H1 (cell line): ENCODE measurements around the gene RTCA. TPM values are rescaled to one million over a fixed set of nuclear protein-coding genes. Genes with fewer than 3 reads are reported as not detected.

Source experiments
- CTCF ChIA-PET: fragments of 300-600 bp; sonication (Branson Sonifier 250); formaldehyde crosslinking; loops from one replicate; lab custom pipeline; 2021; ENCODE audit not compliant: partially characterized antibody; lab: Charles Lee
- POLR2A ChIA-PET: fragments of 300-600 bp; sonication (Branson Sonifier 250); formaldehyde crosslinking; loops from one replicate; lab custom pipeline; 2021; ENCODE audit warnings: inconsistent platforms; ENCODE audit not compliant: partially characterized antibody; lab: Charles Lee
- DNase-seq, 2 experiments: peaks; one replicate each; pipeline versions ENCODE4 v3.0.0 to v3.0.0-alpha.2; 2010 to 2022; ENCODE audit warnings: low spot score in 2 of 2, low read depth in 1 of 2, mixed read lengths in 1 of 2
- FAIRE-seq: peaks from 2 replicates; lab custom pipeline; 2011; peaks lifted over from hg19 to GRCh38; lab: Jason Lieb, UNC
- H2AFZ ChIP-seq: 2 replicates; pipeline ENCODE4 v1.8.1; 2012; ENCODE audit warnings: low read length, inconsistent platforms
- H2AK5ac ChIP-seq: 2 replicates; pipeline ENCODE4 v1.6.1; 2013; ENCODE audit warnings: low read depth, low read length
- H2BK120ac ChIP-seq: replicated peaks from 2 replicates; pipeline ENCODE3; 2013; ENCODE audit warnings: low read depth, low read length, inconsistent platforms
- H2BK12ac ChIP-seq: 2 replicates; pipeline ENCODE4 v1.6.1; 2013; ENCODE audit warnings: low read depth, low read length
- H2BK15ac ChIP-seq: 2 replicates; pipeline ENCODE4 v1.6.1; 2013; ENCODE audit warnings: low read length
- H2BK20ac ChIP-seq: 2 replicates; pipeline ENCODE4 v1.6.1; 2013; ENCODE audit warnings: low read length
- H2BK5ac ChIP-seq: 2 replicates; pipeline ENCODE4 v1.6.1; 2013; ENCODE audit warnings: low read depth, low read length
- H3K14ac ChIP-seq: 2 replicates; pipeline ENCODE4 v1.6.1; 2013; ENCODE audit warnings: inconsistent platforms; ENCODE audit not compliant: insufficient read length
- H3K18ac ChIP-seq: 2 replicates; pipeline ENCODE4 v1.6.1; 2013; ENCODE audit warnings: low read length; ENCODE audit errors: extremely low read depth
- H3K23ac ChIP-seq: 2 replicates; pipeline ENCODE4 v1.6.1; 2013; ENCODE audit warnings: inconsistent platforms; ENCODE audit not compliant: insufficient read length
- H3K23me2 ChIP-seq: 2 replicates; pipeline ENCODE4 v1.6.1; 2013; ENCODE audit warnings: low read depth, low read length
- H3K27ac ChIP-seq: 2 replicates; pipeline ENCODE4 v1.6.1; 2011; ENCODE audit warnings: low read depth, low read length, inconsistent platforms
- H3K27me3 ChIP-seq, 4 experiments: replicated peaks in 1 of 4; 1 replicate in 1 of 4; 2 replicates in 3 of 4; pipeline versions ENCODE4 v1.6.1 to v1.8.1; 2011 to 2013; ENCODE audit warnings: low read length in 3 of 4, mild to moderate bottlenecking in 3 of 4, inconsistent platforms in 2 of 4, mixed read lengths in 2 of 4, moderate library complexity in 1 of 4; ENCODE audit not compliant: control insufficient read depth in 3 of 4, insufficient read depth in 3 of 4; ENCODE audit errors: extremely low read depth in 1 of 4
- H3K36me3 ChIP-seq, 4 experiments: 2 replicates each; pipeline versions ENCODE4 v1.6.1 to v1.8.1; 2011 to 2013; ENCODE audit warnings: mild to moderate bottlenecking in 4 of 4, low read length in 3 of 4, moderate library complexity in 2 of 4, control low read depth in 1 of 4, inconsistent platforms in 1 of 4; ENCODE audit not compliant: insufficient read depth in 4 of 4, control insufficient read depth in 2 of 4
- H3K4ac ChIP-seq: replicated peaks from 2 replicates; pipeline ENCODE3; 2013; ENCODE audit warnings: low read length, low read depth, mixed read lengths, inconsistent platforms; ENCODE audit not compliant: insufficient read length
- H3K4me1 ChIP-seq, 4 experiments: replicated peaks in 1 of 4; 1 replicate in 1 of 4; 2 replicates in 3 of 4; pipeline versions ENCODE4 v1.6.1 to v1.8.1; 2011 to 2013; ENCODE audit warnings: low read length in 3 of 4, inconsistent platforms in 2 of 4, mixed read lengths in 1 of 4; ENCODE audit not compliant: insufficient read depth in 4 of 4, control insufficient read depth in 3 of 4
- H3K4me2 ChIP-seq, 2 experiments: 2 replicates each; pipeline versions ENCODE4 v1.6.1 to v1.8.1; 2011 to 2013; ENCODE audit warnings: low read depth in 2 of 2, low read length in 2 of 2, control low read depth in 1 of 2, inconsistent platforms in 1 of 2, mild to moderate bottlenecking in 1 of 2; ENCODE audit not compliant: insufficient read depth in 1 of 2
- H3K4me3 ChIP-seq, 4 experiments: fragments of 200-600, 300-600 bp in 1 of 4; sonication (generic), shearing (Covaris generic), sonication (Bioruptor Twin) in 1 of 4; 2 replicates each; pipeline versions ENCODE4 v1.5.1 to v1.8.1; 2011 to 2016; ENCODE audit warnings: low read length in 4 of 4, low read depth in 3 of 4, control low read depth in 2 of 4, inconsistent platforms in 2 of 4, mild to moderate bottlenecking in 2 of 4, mixed read lengths in 1 of 4, moderate library complexity in 1 of 4; ENCODE audit not compliant: insufficient read depth in 2 of 4; ENCODE audit errors: extremely low read depth in 1 of 4
- H3K56ac ChIP-seq: replicated peaks from 2 replicates; pipeline ENCODE3; 2013; ENCODE audit warnings: low read depth, mild to moderate bottlenecking, mixed read lengths, low read length, inconsistent platforms; ENCODE audit not compliant: insufficient read length
- H3K79me1 ChIP-seq: 2 replicates; pipeline ENCODE4 v1.6.1; 2013; ENCODE audit warnings: low read depth, low read length, control low read depth
- H3K79me2 ChIP-seq, 2 experiments: 2 replicates each; pipeline versions ENCODE4 v1.6.1 to v1.8.1; 2012 to 2013; ENCODE audit warnings: low read length in 2 of 2, mild to moderate bottlenecking in 2 of 2, inconsistent platforms in 1 of 2; ENCODE audit not compliant: insufficient read depth in 2 of 2, control insufficient read depth in 1 of 2
- H3K9ac ChIP-seq, 4 experiments: replicated peaks in 1 of 4; 1 replicate in 1 of 4; 2 replicates in 3 of 4; pipeline versions ENCODE4 v1.6.1 to v1.8.1; 2011 to 2013; ENCODE audit warnings: low read depth in 3 of 4, low read length in 3 of 4, control low read depth in 2 of 4, mild to moderate bottlenecking in 2 of 4, moderate library complexity in 2 of 4, inconsistent platforms in 1 of 4; ENCODE audit errors: extremely low read depth in 1 of 4
- H3K9me3 ChIP-seq, 2 experiments: 2 replicates each; pipeline versions ENCODE4 v1.6.1 to v1.8.1; 2012 to 2013; ENCODE audit warnings: mild to moderate bottlenecking in 2 of 2, moderate library complexity in 2 of 2, control low read depth in 1 of 2, inconsistent platforms in 1 of 2, low read depth in 1 of 2, low read length in 1 of 2, mixed read lengths in 1 of 2; ENCODE audit not compliant: insufficient read depth in 2 of 2
- H4K20me1 ChIP-seq, 2 experiments: replicated peaks in 1 of 2; 2 replicates each; pipeline versions ENCODE3 to v1.8.1; 2011 to 2013; ENCODE audit warnings: inconsistent platforms in 2 of 2, low read length in 2 of 2, mild to moderate bottlenecking in 1 of 2; ENCODE audit not compliant: insufficient read depth in 2 of 2, control insufficient read depth in 1 of 2
- H4K5ac ChIP-seq: 2 replicates; pipeline ENCODE4 v1.6.1; 2013; ENCODE audit warnings: low read length, low read depth, mixed read lengths, inconsistent platforms; ENCODE audit not compliant: insufficient read length
- H4K8ac ChIP-seq: 2 replicates; pipeline ENCODE4 v1.8.0; 2013; ENCODE audit warnings: mild to moderate bottlenecking, moderate library complexity, low read length, inconsistent platforms; ENCODE audit not compliant: insufficient read depth; ENCODE audit errors: extremely low read depth
- H4K91ac ChIP-seq: replicated peaks from 2 replicates; pipeline ENCODE3; 2013; ENCODE audit warnings: low read length, mixed read lengths, inconsistent platforms; ENCODE audit not compliant: insufficient read length
- BRCA1 ChIP-seq: IDR thresholded peaks from 2 replicates; pipeline ENCODE4 v1.6.1; 2012; ENCODE audit warnings: low read depth, low read length, improper control_type of control experiment
- FOSL1 ChIP-seq: IDR thresholded peaks from 2 replicates; pipeline ENCODE4 v1.6.1; 2011; ENCODE audit warnings: mild to moderate bottlenecking, low read depth, low read length, moderate library complexity; ENCODE audit not compliant: insufficient read depth
- KDM1A ChIP-seq: fragments of 200-600, 300-600 bp; sonication (generic); IDR thresholded peaks from 2 replicates; pipeline ENCODE4 v1.7.1; 2016; ENCODE audit warnings: mild to moderate bottlenecking, low read length, borderline replicate concordance
- KDM5A ChIP-seq: fragments of 200-600 bp; IDR thresholded peaks from 2 replicates; pipeline ENCODE4 v1.7.1; 2012; ENCODE audit warnings: mild to moderate bottlenecking, low read length, inconsistent platforms, mixed read lengths
- RNF2 ChIP-seq: fragments of 200-900, 300-1000 bp; sonication (generic); IDR thresholded peaks from 2 replicates; pipeline ENCODE4 v1.7.1; 2016; ENCODE audit warnings: borderline replicate concordance, low read depth, mild to moderate bottlenecking, antibody characterized with exemption, low read length; ENCODE audit not compliant: poor library complexity, severe bottlenecking; ENCODE audit errors: missing control alignments
- SRF ChIP-seq: IDR thresholded peaks from 2 replicates; pipeline ENCODE4 v1.6.1; 2011; ENCODE audit warnings: mild to moderate bottlenecking, low read depth, low read length, moderate library complexity
- polyA plus RNA-seq, 7 experiments: library from polyadenylated mRNA; depleted of rRNA in 3 of 7; stranded (reverse) in 5 of 7; unstranded in 2 of 7; fragments of >200 nt in 5 of 7; fragments of 200-250 nt in 2 of 7; gene quantifications; 1 replicate in 5 of 7; 2 replicates in 1 of 7; 4 replicates in 1 of 7; pipeline versions ENCODE4 v1.2.1 to v1.2.3, GENCODE V29; 2011 to 2013; ENCODE audit warnings: missing spikeins in 2 of 7, mixed read lengths in 2 of 7
- total RNA-seq: library from RNA; stranded (reverse); fragmentation: NEBNext Ultra II Directional; extraction: Animal tissue kit (Norgen Biotek cat#: 25700); gene quantifications from 2 replicates; pipeline ENCODE4 v1.2.1, GENCODE V29; 2021

Gene RTCA
- total and polyA plus RNA-seq, 2 of the 8 experiments (the other 6 are each of a cell fraction or from before 2014, with no cell fraction given), result 13.8 to 31.6 TPM

GRCh38 chr1:100309863-100310262 lies 43.8 kb downstream of the RTCA start:
- Histone ChIP-seq H3K23me2 (no peaks in the 10 kb centered on the region), H3K56ac (no peak overlapping the region), H4K91ac (no peak overlapping the region), H2BK12ac (no peak overlapping the region), H2BK15ac (no peak overlapping the region), H2AFZ (no peak overlapping the region), H3K4me3 (no peak overlapping the region), H3K79me2 (no peaks in the 10 kb centered on the region), H3K79me1 (no peaks in the 10 kb centered on the region), H4K20me1 (no peaks in the 10 kb centered on the region), H2AK5ac (no peak overlapping the region), H3K27me3 (no peaks in the 10 kb centered on the region), H3K4me2 (no peak overlapping the region), H3K9me3 (no peaks in the 10 kb centered on the region), H3K9ac (no peak overlapping the region), H3K18ac (no peak overlapping the region), H2BK20ac (no peak overlapping the region), H3K36me3 (no peaks in the 10 kb centered on the region), H3K4ac (no peak overlapping the region), H3K4me1 (peaks cover 0 to 4% (median 0%) of the 10 kb centered on the region in 4 experiments; a peak in 3 of 7 replicates), H4K5ac (no peak overlapping the region), H2BK120ac (no peak overlapping the region), H3K14ac (no peak overlapping the region), H2BK5ac (no peak overlapping the region), H4K8ac (no peak overlapping the region), H3K27ac (no peak overlapping the region), H3K23ac (no peak overlapping the region)
- FAIRE-seq, result no peak
- no peak for DNase-seq
- ChIA-PET POLR2A (interaction anchor here (0.6 kb wide), 1 partner anchor 11 kb away, joined by 3 read pairs; no protein-coding TSS in a partner anchor), CTCF (interaction anchor here (1.0 kb wide), 1 partner anchor 151 kb away, joined by 4 read pairs; no protein-coding TSS in a partner anchor)
- TF ChIP-seq SRF (no peak), RNF2 (no peak), KDM5A (no peak), KDM1A (no peak), BRCA1 (no peak), FOSL1 (no peak)
